ENCODE data around the gene BACH2.

- no peak for TF ChIP-seq CTCF (IDR thresholded peaks at IDR 0.05; ENCODE audit: insufficient read depth, low read length, poor library complexity, severe bottlenecking)
- TF ChIP-seq EZH2phosphoT487 (conservative IDR thresholded peaks at IDR 0.05; ENCODE audit: low read length) = no peak
These were observed 94.5 kb downstream of the BACH2 start for GRCh38 chr6:90202156-90202555.
